HEK293 (cell line): ENCODE measurements around the gene STAB1.

Experiments used
- CTCF ChIA-PET: fragments of 350-600 bp; formaldehyde crosslinking; extraction: SDS; loops from one replicate; lab custom pipeline; 2021; ENCODE audit warnings: antibody characterized with exemption; lab: Yijun Ruan, JAX
- POLR2A ChIA-PET: fragments of 300-600 bp; formaldehyde crosslinking; extraction: SDS; loops from one replicate; lab custom pipeline; 2020; ENCODE audit warnings: antibody characterized with exemption, inconsistent platforms; lab: Yijun Ruan, JAX
- H3K27ac ChIP-seq: fragments of 200-500 bp; sonication (Bioruptor generic); 2 replicates; pipeline ENCODE4 v1.5.1; 2014; ENCODE audit warnings: low read depth, low read length, control low read depth, inconsistent platforms; ENCODE audit errors: extremely low read depth
- H3K36me3 ChIP-seq, 2 experiments: fragments of 200-500 bp in 1 of 2; sonication (Bioruptor generic) in 1 of 2; 1 replicate in 1 of 2; 2 replicates in 1 of 2; pipeline ENCODE4 v1.5.1; 2014 to 2017; ENCODE audit warnings: inconsistent platforms in 2 of 2, low read length in 2 of 2; ENCODE audit not compliant: control insufficient read depth in 2 of 2, insufficient read depth in 1 of 2
- H3K4me1 ChIP-seq: fragments of 200-500 bp; sonication (Bioruptor generic); 2 replicates; pipeline ENCODE4 v1.5.1; 2014; ENCODE audit warnings: mild to moderate bottlenecking, low read length, inconsistent platforms; ENCODE audit not compliant: control insufficient read depth, insufficient read depth
- H3K4me3 ChIP-seq: 2 replicates; pipeline ENCODE4 v1.5.1; 2011; ENCODE audit warnings: low read depth, mild to moderate bottlenecking, control low read depth, low read length, moderate library complexity
- H3K9me3 ChIP-seq: fragments of 200-500 bp; sonication (Bioruptor generic); 2 replicates; pipeline ENCODE4 v1.5.1; 2014; ENCODE audit warnings: low read depth, low read length, inconsistent platforms; ENCODE audit not compliant: control insufficient read depth, insufficient read depth
- HOXC10 ChIP-seq: sonication (generic); formaldehyde crosslinking; IDR thresholded peaks from 2 replicates; pipeline ENCODE4 v1.8.1; 2023; ENCODE audit warnings: mild to moderate bottlenecking, missing genetic modification reagents
- KLF16 ChIP-seq: fragments of 450-650 bp; formaldehyde crosslinking; IDR thresholded peaks from 2 replicates; pipeline ENCODE4 v1.5.1; 2017; ENCODE audit warnings: missing biosample characterization, missing genetic modification characterization
- TCF7L2 ChIP-seq: IDR thresholded peaks from 2 replicates; pipeline ENCODE4 v1.6.1; 2011; ENCODE audit warnings: low read depth, mild to moderate bottlenecking, inconsistent platforms, low read length, moderate library complexity, borderline replicate concordance
- ZBTB44 ChIP-seq: fragments of 450-650 bp; IDR thresholded peaks from 2 replicates; pipeline ENCODE4 v1.5.1; 2018; ENCODE audit warnings: missing biosample characterization, mild to moderate bottlenecking, missing genetic modification characterization
- ZFP69B ChIP-seq: fragments of 450-650 bp; formaldehyde crosslinking; IDR thresholded peaks from 2 replicates; pipeline ENCODE4 v1.5.1; 2016; ENCODE audit warnings: missing biosample characterization, missing genetic modification characterization
- ZNF148 ChIP-seq: fragments of 450-650 bp; formaldehyde crosslinking; IDR thresholded peaks from 2 replicates; pipeline ENCODE4 v1.5.0; 2017; ENCODE audit warnings: missing biosample characterization, missing genetic modification characterization, borderline replicate concordance
- ZNF155 ChIP-seq: fragments of 450-650 bp; formaldehyde crosslinking; IDR thresholded peaks from 2 replicates; pipeline ENCODE4 v1.5.1; 2016; ENCODE audit warnings: missing biosample characterization, missing genetic modification characterization
- ZNF169 ChIP-seq: fragments of 450-650 bp; formaldehyde crosslinking; IDR thresholded peaks from 2 replicates; pipeline ENCODE4 v1.5.1; 2016; ENCODE audit warnings: missing biosample characterization, missing genetic modification characterization
- ZNF18 ChIP-seq: fragments of 450-650 bp; formaldehyde crosslinking; IDR thresholded peaks from 2 replicates; pipeline ENCODE4 v1.5.1; 2016; ENCODE audit warnings: missing biosample characterization, missing genetic modification characterization
- ZNF184 ChIP-seq: fragments of 450-650 bp; IDR thresholded peaks from 2 replicates; pipeline ENCODE4 v1.5.1; 2018; ENCODE audit warnings: missing biosample characterization, mild to moderate bottlenecking, missing genetic modification characterization
- ZNF335 ChIP-seq: fragments of 450-650 bp; formaldehyde crosslinking; conservative IDR thresholded peaks from 2 replicates; pipeline ENCODE4 v1.5.1; 2016; ENCODE audit warnings: missing biosample characterization, missing genetic modification characterization
- ZNF423 ChIP-seq: fragments of 450-650 bp; formaldehyde crosslinking; IDR thresholded peaks from 2 replicates; pipeline ENCODE4 v1.5.1; 2016; ENCODE audit warnings: missing biosample characterization, missing genetic modification characterization
- ZNF561 ChIP-seq: fragments of 450-650 bp; IDR thresholded peaks from 2 replicates; pipeline ENCODE4 v1.5.1; 2018; ENCODE audit warnings: missing biosample characterization, missing genetic modification characterization, borderline replicate concordance
- ZNF792 ChIP-seq: fragments of 450-650 bp; formaldehyde crosslinking; IDR thresholded peaks from 2 replicates; pipeline ENCODE4 v1.5.1; 2016; ENCODE audit warnings: missing biosample characterization, missing genetic modification characterization
- ZNF843 ChIP-seq: fragments of 450-650 bp; formaldehyde crosslinking; IDR thresholded peaks from 2 replicates; pipeline ENCODE4 v1.5.1; 2016; ENCODE audit warnings: missing biosample characterization, missing genetic modification characterization
- ZSCAN16 ChIP-seq: fragments of 450-650 bp; formaldehyde crosslinking; IDR thresholded peaks from 2 replicates; pipeline ENCODE4 v1.5.1; 2016; ENCODE audit warnings: missing biosample characterization, missing genetic modification characterization

STAB1 gene

GRCh38 chr3:52487788-52488691, 7.1 kb upstream of the STAB1 start:
- no peak overlapping the region for H3K4me3 ChIP-seq
- TF ChIP-seq ZSCAN16 (tag by site-specific recombination) = no peak
- TF ChIP-seq ZNF148 (tag by site-specific recombination) = no peak
- TF ChIP-seq HOXC10 (CRISPR knock-in tag) = no peak
- no peak for TF ChIP-seq ZFP69B (tag by site-specific recombination)
- TF ChIP-seq ZNF184 (tag by site-specific recombination) = no peak
- no peak for TF ChIP-seq ZNF169 (tag by site-specific recombination)
- TF ChIP-seq ZBTB44 (tag by site-specific recombination) = no peak
- no peaks in the 10 kb centered on the region for H3K4me1 ChIP-seq
- H3K27ac ChIP-seq = no peak overlapping the region
- ChIA-PET POLR2A (interaction anchor here (1.1 kb wide), 1 partner anchor 8 kb away, joined by 3 read pairs; no protein-coding TSS in a partner anchor), CTCF (no interaction called here)
- no peaks in the 10 kb centered on the region for H3K9me3 ChIP-seq
- H3K36me3 ChIP-seq = peaks cover 4 to 93% of the 10 kb centered on the region in 2 experiments; a peak in 1 of 3 replicates

- no peak overlapping the region for H3K4me3 ChIP-seq
- no peak overlapping the region for H3K27ac ChIP-seq
- H3K36me3 ChIP-seq = peaks cover 4 to 87% of the 10 kb centered on the region in 2 experiments; a peak in 1 of 3 replicates
- no peaks in the 10 kb centered on the region for H3K4me1 ChIP-seq
- TF ChIP-seq ZNF18 (tag by site-specific recombination) (no peak), ZNF561 (tag by site-specific recombination) (no peak)
- TF ChIP-seq, all 188 proteins: peak for 0
- CTCF ChIA-PET = no interaction called here
- POLR2A ChIA-PET = interaction anchor here (1.1 kb wide), 1 partner anchor 9 kb away, joined by 3 read pairs; no protein-coding TSS in a partner anchor
- no peaks in the 10 kb centered on the region for H3K9me3 ChIP-seq
These were observed 6.4 kb upstream of the STAB1 start for GRCh38 chr3:52488746-52489145.

- H3K4me3 ChIP-seq = no peak overlapping the region
- TF ChIP-seq ZNF169 (tag by site-specific recombination) (no peak), ZNF423 (tag by site-specific recombination) (no peak), TCF7L2 (no peak), ZNF792 (tag by site-specific recombination) (no peak), ZNF843 (tag by site-specific recombination) (no peak), ZNF335 (no peak), KLF16 (no peak), ZNF155 (no peak)
- peaks cover 4 to 85% of the 10 kb centered on the region in 2 experiments; a peak in 1 of 3 replicates for H3K36me3 ChIP-seq
- H3K27ac ChIP-seq = no peak overlapping the region
- H3K4me1 ChIP-seq = no peaks in the 10 kb centered on the region
- H3K9me3 ChIP-seq = no peaks in the 10 kb centered on the region
- ChIA-PET POLR2A (interaction anchor here (1.1 kb wide), 1 partner anchor 9 kb away, joined by 3 read pairs; no protein-coding TSS in a partner anchor), CTCF (no interaction called here)
These were observed 5.7 kb upstream of the STAB1 start for GRCh38 chr3:52489453-52489852.
